HepG2 (cell line): ENCODE measurements around the gene THRAP3. TPM values are rescaled to one million over a fixed set of nuclear protein-coding genes. Genes with fewer than 3 reads are reported as not detected.

Source experiments
- ATAC-seq: fragments of 200-7000 bp; cut with Tn5 transposase; 3 replicates; pipeline ENCODE4 v1.9.1; 2020; ENCODE audit warnings: mild to moderate bottlenecking, moderate library complexity
- BruUV-seq: library from RNA; stranded (reverse); fragments of 400-500 nt; replicated peaks from 2 replicates; lab custom pipeline; 2021; lab: Mats Ljungman, UMichigan
- CTCF ChIA-PET: fragments of 300-600 bp; formaldehyde crosslinking; extraction: SDS; loops from one replicate; lab custom pipeline; 2021; ENCODE audit warnings: low total read pairs, inconsistent platforms, low intra/inter-chr PET ratio; lab: Yijun Ruan, JAX
- POLR2A ChIA-PET: fragments of 350-600 bp; sonication (Branson Sonifier 250); formaldehyde crosslinking; loops from one replicate; lab custom pipeline; 2020; ENCODE audit warnings: antibody characterized with exemption, inconsistent platforms; lab: Yijun Ruan, JAX
- DNase-seq: peaks from one replicate; pipeline ENCODE4 v3.0.0-alpha.2; 2015; ENCODE audit warnings: low spot score
- FAIRE-seq: peaks from 3 replicates; lab custom pipeline; 2011; peaks lifted over from hg19 to GRCh38; lab: Jason Lieb, UNC
- H2AFZ ChIP-seq: one replicate; pipeline ENCODE4 v1.6.1; 2011; ENCODE audit warnings: low read length, inconsistent platforms
- H3K27ac ChIP-seq: fragments of 300-600 bp; 3 replicates; pipeline ENCODE4 v1.8.0; 2011; ENCODE audit warnings: mixed run types, mild to moderate bottlenecking, mixed read lengths, low read length, inconsistent platforms; ENCODE audit not compliant: insufficient read depth; ENCODE audit errors: extremely low read length
- H3K27me3 ChIP-seq, 2 experiments: fragments of 200-600 bp in 1 of 2; 2 replicates in 1 of 2; 3 replicates in 1 of 2; pipeline versions ENCODE4 v1.6.0 to v1.8.0; 2011; ENCODE audit warnings: low read length in 2 of 2, mild to moderate bottlenecking in 2 of 2, moderate library complexity in 2 of 2, inconsistent platforms in 1 of 2; ENCODE audit not compliant: insufficient read depth in 2 of 2, control insufficient read depth in 1 of 2
- H3K36me3 ChIP-seq, 2 experiments: fragments of 200-600 bp in 1 of 2; replicated peaks in 1 of 2; 2 replicates in 1 of 2; 3 replicates in 1 of 2; pipeline versions ENCODE4 v1.5.1 to v1.8.0; 2011; ENCODE audit warnings: low read length in 2 of 2, inconsistent platforms in 1 of 2; ENCODE audit not compliant: insufficient read depth in 2 of 2, control insufficient read depth in 1 of 2
- H3K4me1 ChIP-seq: 2 replicates; pipeline ENCODE4 v1.5.1; 2012; ENCODE audit warnings: low read length, inconsistent platforms; ENCODE audit not compliant: insufficient read depth
- H3K4me2 ChIP-seq: 2 replicates; pipeline ENCODE4 v1.6.0; 2011; ENCODE audit warnings: low read depth, low read length, inconsistent platforms
- H3K4me3 ChIP-seq, 3 experiments: fragments of 200-600 bp in 1 of 3; sonication (generic), shearing (Covaris generic) in 1 of 3; replicated peaks in 1 of 3; 2 replicates each; pipeline ENCODE4 v1.5.1; 2011 to 2016; ENCODE audit warnings: low read length in 3 of 3, inconsistent platforms in 2 of 3, low read depth in 2 of 3, mild to moderate bottlenecking in 2 of 3, control low read depth in 1 of 3, mixed read lengths in 1 of 3; ENCODE audit not compliant: insufficient read depth in 1 of 3
- H3K79me2 ChIP-seq: one replicate; pipeline ENCODE4 v1.6.1; 2011; ENCODE audit warnings: low read length, inconsistent platforms; ENCODE audit not compliant: insufficient read depth
- H3K9ac ChIP-seq: 2 replicates; pipeline ENCODE4 v1.6.0; 2011; ENCODE audit warnings: mild to moderate bottlenecking, low read depth, low read length, inconsistent platforms; ENCODE audit not compliant: insufficient read depth
- H3K9me3 ChIP-seq: 2 replicates; pipeline ENCODE4 v1.5.1; 2012; ENCODE audit warnings: mild to moderate bottlenecking, low read length
- H4K20me1 ChIP-seq: 2 replicates; pipeline ENCODE4 v1.6.0; 2011; ENCODE audit warnings: inconsistent platforms, mild to moderate bottlenecking, low read length, moderate library complexity; ENCODE audit not compliant: insufficient read depth
- ELF1 ChIP-seq: sonication (generic); formaldehyde crosslinking; IDR thresholded peaks from 2 replicates; pipeline ENCODE4 v1.4.0; 2020; ENCODE audit warnings: missing genetic modification reagents
- FOXP1 ChIP-seq, 2 experiments: fragments of 450-650 bp in 1 of 2; IDR thresholded peaks; 2 replicates each; pipeline ENCODE4 v1.6.1; 2017 to 2018; ENCODE audit warnings: antibody characterized with exemption in 1 of 2
- HES4 ChIP-seq: sonication (generic); formaldehyde crosslinking; IDR thresholded peaks from 2 replicates; pipeline ENCODE4 v1.9.0; 2021; ENCODE audit warnings: mild to moderate bottlenecking, missing genetic modification reagents, borderline replicate concordance
- HNF4G ChIP-seq, 2 experiments: sonication (generic) in 1 of 2; formaldehyde crosslinking in 1 of 2; IDR thresholded peaks; 2 replicates each; pipeline versions ENCODE4 v1.4.0 to v1.6.1; 2011 to 2020; ENCODE audit warnings: borderline replicate concordance in 2 of 2, low read depth in 2 of 2, mild to moderate bottlenecking in 2 of 2, low read length in 1 of 2, missing genetic modification reagents in 1 of 2, moderate library complexity in 1 of 2
- JDP2 ChIP-seq: sonication (generic); formaldehyde crosslinking; IDR thresholded peaks from 2 replicates; pipeline ENCODE4 v1.8.1; 2022; ENCODE audit warnings: missing genetic modification reagents, borderline replicate concordance
- KLF15 ChIP-seq: sonication (generic); formaldehyde crosslinking; IDR thresholded peaks from 2 replicates; pipeline ENCODE4 v1.8.1; 2023; ENCODE audit warnings: borderline replicate concordance, mild to moderate bottlenecking, inconsistent platforms, missing genetic modification reagents, mixed read lengths
- KLF16 ChIP-seq, 2 experiments: sonication (generic) in 1 of 2; formaldehyde crosslinking in 1 of 2; IDR thresholded peaks; 2 replicates each; pipeline versions ENCODE4 v1.6.1 to v1.8.0; 2016 to 2023; ENCODE audit warnings: missing genetic modification reagents in 2 of 2, missing compliant biosample characterization in 1 of 2
- MZF1 ChIP-seq: sonication (generic); formaldehyde crosslinking; IDR thresholded peaks from 2 replicates; pipeline ENCODE4 v1.8.1; 2023; ENCODE audit warnings: mild to moderate bottlenecking, missing genetic modification reagents, borderline replicate concordance
- NFYC ChIP-seq: IDR thresholded peaks from 2 replicates; pipeline ENCODE4 v1.6.1; 2016; ENCODE audit warnings: missing genetic modification reagents, missing compliant biosample characterization
- POGZ ChIP-seq: sonication (generic); formaldehyde crosslinking; IDR thresholded peaks from 2 replicates; pipeline ENCODE4 v1.4.0; 2020; ENCODE audit warnings: mild to moderate bottlenecking, missing genetic modification reagents
- RFX3 ChIP-seq: IDR thresholded peaks from 2 replicates; pipeline ENCODE4 v1.6.1; 2016; ENCODE audit warnings: missing biosample characterization, missing genetic modification reagents
- TCF12 ChIP-seq, 2 experiments: fragments of 450-650 bp in 1 of 2; sonication (generic) in 1 of 2; formaldehyde crosslinking in 1 of 2; IDR thresholded peaks; 2 replicates each; pipeline versions ENCODE4 v1.6.1 to v1.8.0; 2017 to 2022; ENCODE audit warnings: antibody characterized with exemption in 1 of 2, mild to moderate bottlenecking in 1 of 2, missing genetic modification reagents in 1 of 2, moderate library complexity in 1 of 2
- TRIM24 ChIP-seq: sonication (generic); formaldehyde crosslinking; IDR thresholded peaks from 2 replicates; pipeline ENCODE4 v1.8.0; 2022; ENCODE audit warnings: mild to moderate bottlenecking, missing genetic modification reagents
- ZBTB38 ChIP-seq: sonication (generic); formaldehyde crosslinking; IDR thresholded peaks from 2 replicates; pipeline ENCODE4 v1.5.1; 2020; ENCODE audit warnings: mild to moderate bottlenecking, missing genetic modification reagents
- ZNF24 ChIP-seq: fragments of 450-650 bp; IDR thresholded peaks from 2 replicates; pipeline ENCODE4 v1.6.1; 2017; ENCODE audit warnings: antibody characterized with exemption, mild to moderate bottlenecking
- ZNF337 ChIP-seq: sonication (generic); formaldehyde crosslinking; IDR thresholded peaks from 2 replicates; pipeline ENCODE4 v1.5.1; 2020; ENCODE audit warnings: missing genetic modification reagents, low read depth, mild to moderate bottlenecking, borderline replicate concordance
- ZNF430 ChIP-seq: sonication (generic); formaldehyde crosslinking; IDR thresholded peaks from 2 replicates; pipeline ENCODE4 v1.9.0; 2021; ENCODE audit warnings: mild to moderate bottlenecking, missing genetic modification reagents
- WGBS: methylation state at CpG from one replicate; pipeline ENCODE4 v1.1.6; 2017; ENCODE audit warnings: low lambda C conversion rate; 5-methylcytosine and 5-hydroxymethylcytosine counted together
- in situ Hi-C: cut with HindIII; loops from 2 replicates; pipeline ENCODE4 v1.10.0; 2017; ENCODE audit warnings: low pct_unique_long_range_greater_than_20kb; ENCODE audit not compliant: extremely low pct_ligation_motif_present
- intact Hi-C: fragments of 100-400 bp; cut with micrococcal nuclease; formaldehyde crosslinking; loops from one replicate; pipeline ENCODE4 v1.10.0; 2022; ENCODE audit not compliant: unreplicated experiment
- polyA plus RNA-seq, 8 experiments: library from polyadenylated mRNA; depleted of rRNA in 3 of 8; stranded (reverse) in 7 of 8; unstranded in 1 of 8; fragments of >200 nt; fragmentation: Illumina TruSeq in 4 of 8; extraction: Trizol in 4 of 8; gene quantifications; 2 replicates each; pipeline versions ENCODE4 v1.2.1 to v1.2.3, GENCODE V29; 2011 to 2016; ENCODE audit warnings: low read depth in 4 of 8, missing spikeins in 1 of 8, mixed read lengths in 1 of 8; ENCODE audit not compliant: insufficient read depth in 1 of 8
- total RNA-seq, 5 experiments: library from RNA; depleted of rRNA; stranded (reverse); fragments of >200 nt; fragmentation: Illumina TruSeq; extraction: Trizol; gene quantifications; 2 replicates each; pipeline ENCODE4 v1.2.3, GENCODE V29; 2016; ENCODE audit warnings: low read depth in 1 of 5
- TF ChIP-seq, protein P1 (sequence below): IDR thresholded peaks from 2 replicates; pipeline ENCODE4 v1.6.1; 2016; ENCODE audit warnings: missing compliant biosample characterization, missing genetic modification reagents, borderline replicate concordance
- TF ChIP-seq, protein P2 (sequence below): sonication (generic); formaldehyde crosslinking; IDR thresholded peaks from 2 replicates; pipeline ENCODE4 v1.4.0; 2020; ENCODE audit warnings: missing genetic modification reagents
- TF ChIP-seq, protein P3 (sequence below): sonication (generic); formaldehyde crosslinking; IDR thresholded peaks from 2 replicates; pipeline ENCODE4 v1.5.1; 2020; ENCODE audit warnings: mild to moderate bottlenecking, missing genetic modification reagents

THRAP3 gene
- total and polyA plus RNA-seq, 2 of the 13 experiments (the other 11 are each of a cell fraction or from before 2014, with no cell fraction given), result 45.0 to 92.6 TPM

DNA sequence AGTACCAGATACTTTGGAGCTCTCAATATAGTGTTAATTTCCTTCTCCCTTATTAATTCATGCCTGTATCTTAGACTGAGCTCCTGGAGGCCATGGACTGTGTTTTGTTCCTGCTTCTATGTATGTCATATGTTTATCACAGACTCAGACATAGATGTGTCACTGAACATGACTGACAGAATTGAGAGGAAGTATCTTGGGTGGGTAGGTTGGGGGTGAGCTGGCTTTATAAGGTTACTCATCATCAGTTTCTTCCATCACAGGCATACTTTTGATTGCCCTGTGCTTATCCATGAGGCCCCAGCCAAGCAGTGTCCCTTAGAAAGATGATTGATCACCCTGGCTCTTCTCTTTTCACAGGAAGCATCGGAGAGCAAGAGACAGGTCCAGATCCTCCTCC, 76.3 kb downstream of the THRAP3 start:
- no peaks in the 10 kb centered on the region for H3K79me2 ChIP-seq
- H3K27ac ChIP-seq, result peak overlapping the region; percentile 49
- ChIA-PET CTCF (no interaction called here), POLR2A (interaction anchor here (1.0 to 1.6 kb wide), 2 partner anchors 31 to 100 kb away, joined by 4 to 6 read pairs; no protein-coding TSS in a partner anchor)
- no peaks in the 10 kb centered on the region; the same call in 1 of the 2 replicates for H4K20me1 ChIP-seq
- no peak for DNase-seq
- no TSS peak for BruUV-seq
- TF ChIP-seq KLF16 (CRISPR knock-in tag; IDR thresholded peaks at IDR 0.05), result no peak
- no peak for TF ChIP-seq FOXP1 (IDR thresholded peaks at IDR 0.05)
- no peak for TF ChIP-seq FOXP1 (CRISPR knock-in tag; IDR thresholded peaks at IDR 0.05)
- no peak for TF ChIP-seq ZBTB38 (CRISPR knock-in tag)
- no peak for TF ChIP-seq KLF15 (CRISPR knock-in tag)
- TF ChIP-seq ZNF337 (CRISPR knock-in tag), result no peak
- TF ChIP-seq POGZ (CRISPR knock-in tag), result no peak
- TF ChIP-seq, protein P1, sequence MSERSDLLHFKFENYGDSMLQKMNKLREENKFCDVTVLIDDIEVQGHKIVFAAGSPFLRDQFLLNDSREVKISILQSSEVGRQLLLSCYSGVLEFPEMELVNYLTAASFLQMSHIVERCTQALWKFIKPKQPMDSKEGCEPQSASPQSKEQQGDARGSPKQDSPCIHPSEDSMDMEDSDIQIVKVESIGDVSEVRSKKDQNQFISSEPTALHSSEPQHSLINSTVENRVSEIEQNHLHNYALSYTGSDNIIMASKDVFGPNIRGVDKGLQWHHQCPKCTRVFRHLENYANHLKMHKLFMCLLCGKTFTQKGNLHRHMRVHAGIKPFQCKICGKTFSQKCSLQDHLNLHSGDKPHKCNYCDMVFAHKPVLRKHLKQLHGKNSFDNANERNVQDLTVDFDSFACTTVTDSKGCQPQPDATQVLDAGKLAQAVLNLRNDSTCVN (CRISPR knock-in tag), result no peak
- no peak for TF ChIP-seq ELF1
- TF ChIP-seq ZNF24, result no peak
- TF ChIP-seq NFYC (CRISPR knock-in tag), result no peak
- TF ChIP-seq, protein P2, sequence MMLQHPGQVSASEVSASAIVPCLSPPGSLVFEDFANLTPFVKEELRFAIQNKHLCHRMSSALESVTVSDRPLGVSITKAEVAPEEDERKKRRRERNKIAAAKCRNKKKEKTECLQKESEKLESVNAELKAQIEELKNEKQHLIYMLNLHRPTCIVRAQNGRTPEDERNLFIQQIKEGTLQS (CRISPR knock-in tag), result no peak
- no peak for TF ChIP-seq JDP2 (CRISPR knock-in tag)
- TF ChIP-seq ZNF430, result no peak
- TF ChIP-seq RFX3 (CRISPR knock-in tag), result no peak
- no peak for TF ChIP-seq TCF12 (IDR thresholded peaks at IDR 0.05)
- no peak for TF ChIP-seq TCF12 (CRISPR knock-in tag; IDR thresholded peaks at IDR 0.05)
- no peak for TF ChIP-seq TRIM24 (CRISPR knock-in tag)
- no peak for TF ChIP-seq HNF4G (IDR thresholded peaks at IDR 0.05; ENCODE audit: borderline replicate concordance, low read depth, low read length)
- no peak for TF ChIP-seq HNF4G (CRISPR knock-in tag; IDR thresholded peaks at IDR 0.05; ENCODE audit: borderline replicate concordance, low read depth)
- TF ChIP-seq HES4, result no peak
- TF ChIP-seq, protein P3, sequence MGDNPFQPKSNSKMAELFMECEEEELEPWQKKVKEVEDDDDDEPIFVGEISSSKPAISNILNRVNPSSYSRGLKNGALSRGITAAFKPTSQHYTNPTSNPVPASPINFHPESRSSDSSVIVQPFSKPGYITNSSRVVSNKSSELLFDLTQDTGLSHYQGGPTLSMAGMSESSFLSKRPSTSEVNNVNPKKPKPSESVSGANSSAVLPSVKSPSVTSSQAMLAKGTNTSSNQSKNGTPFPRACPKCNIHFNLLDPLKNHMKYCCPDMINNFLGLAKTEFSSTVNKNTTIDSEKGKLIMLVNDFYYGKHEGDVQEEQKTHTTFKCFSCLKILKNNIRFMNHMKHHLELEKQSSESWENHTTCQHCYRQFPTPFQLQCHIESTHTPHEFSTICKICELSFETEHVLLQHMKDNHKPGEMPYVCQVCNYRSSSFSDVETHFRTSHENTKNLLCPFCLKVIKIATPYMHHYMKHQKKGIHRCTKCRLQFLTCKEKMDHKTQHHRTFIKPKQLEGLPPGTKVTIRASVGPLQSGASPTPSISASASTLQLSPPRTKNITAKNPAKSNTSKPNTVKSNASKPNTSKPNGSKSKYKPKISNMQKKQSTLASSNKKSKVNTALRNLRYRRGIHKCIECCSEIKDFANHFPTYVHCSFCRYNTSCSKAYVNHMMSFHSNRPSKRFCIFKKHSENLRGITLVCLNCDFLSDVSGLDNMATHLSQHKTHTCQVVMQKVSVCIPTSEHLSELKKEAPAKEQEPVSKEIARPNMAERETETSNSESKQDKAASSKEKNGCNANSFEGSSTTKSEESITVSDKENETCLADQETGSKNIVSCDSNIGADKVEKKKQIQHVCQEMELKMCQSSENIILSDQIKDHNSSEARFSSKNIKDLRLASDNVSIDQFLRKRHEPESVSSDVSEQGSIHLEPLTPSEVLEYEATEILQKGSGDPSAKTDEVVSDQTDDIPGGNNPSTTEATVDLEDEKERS (CRISPR knock-in tag), result no peak
- TF ChIP-seq MZF1 (CRISPR knock-in tag), result no peak
- H3K4me1 ChIP-seq, result peaks cover 25% of the 10 kb centered on the region
- WGBS, result 94% methylated on average over 1 of the region's 1 CpG
- H3K4me3 ChIP-seq, result no peak overlapping the region
- H3K27me3 ChIP-seq, result no peaks in the 10 kb centered on the region
- intact Hi-C loops, result no loop called here
- H3K9me3 ChIP-seq, result no peaks in the 10 kb centered on the region
- no peak overlapping the region for H3K4me2 ChIP-seq
- peaks cover 34 to 71% of the 10 kb centered on the region in 2 experiments for H3K36me3 ChIP-seq
- no peak overlapping the region for H3K9ac ChIP-seq
- no peak for ATAC-seq
- H2AFZ ChIP-seq, result no peak overlapping the region
- in situ Hi-C loops, result no loop called here
- no peak for FAIRE-seq
